Colon (tissue), 2 donors: ENCODE data around the gene PTPN14.
"Not testable (repeated sequence)": the region's sequence is repeated elsewhere in the genome, so short reads cannot be mapped to it uniquely, and the experiment has no call there.

Experiments
- FAIRE-seq: peaks from 2 replicates; lab custom pipeline; 2012; peaks lifted over from hg19 to GRCh38; lab: Jason Lieb, UNC
- donor health status: control.
- donor health status: control.

Gene PTPN14

DNA sequence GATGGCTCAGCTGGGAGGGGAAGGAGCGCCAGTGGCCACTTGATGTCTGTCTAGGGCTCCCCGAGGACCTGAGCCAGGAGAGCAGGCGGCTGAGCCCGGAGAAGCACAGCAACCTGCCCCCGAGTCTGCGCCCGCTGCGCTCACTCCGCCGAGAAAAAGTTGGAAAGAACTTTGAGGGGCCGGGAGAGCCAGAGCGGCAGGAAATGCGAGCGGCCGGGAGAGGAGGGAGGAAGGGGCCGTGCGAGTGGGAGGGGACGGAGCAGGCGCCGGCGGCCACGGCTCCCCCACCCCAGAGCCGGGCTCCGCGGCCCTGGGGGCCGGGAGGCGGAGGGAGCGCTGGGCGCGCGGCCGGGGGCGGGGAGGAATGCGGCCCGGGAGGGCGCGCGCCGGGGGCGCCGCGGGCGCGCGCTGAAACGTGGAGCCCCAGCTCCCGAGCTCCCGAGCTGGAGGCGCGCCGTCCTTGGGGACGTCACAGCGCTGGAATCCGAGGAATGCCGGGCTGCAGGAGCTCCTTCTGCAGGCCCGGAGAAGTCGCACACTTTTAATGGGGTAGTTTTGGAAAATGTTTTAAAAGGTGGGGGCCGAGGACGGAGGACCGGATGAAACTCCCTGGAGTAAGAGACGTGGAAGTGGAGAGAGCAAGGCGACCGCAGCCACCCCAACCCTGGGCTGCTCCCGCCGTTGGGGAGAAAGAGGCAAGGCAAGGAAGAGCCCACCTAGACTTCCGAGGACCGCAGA, at the start of gene PTPN14:
TSS of gene PTPN14 (minus strand) at position 167 of the 738 bp plus-strand sequence. CDS start 86,799 bp downstream, outside the sequence.
- FAIRE-seq: no peak

DNA sequence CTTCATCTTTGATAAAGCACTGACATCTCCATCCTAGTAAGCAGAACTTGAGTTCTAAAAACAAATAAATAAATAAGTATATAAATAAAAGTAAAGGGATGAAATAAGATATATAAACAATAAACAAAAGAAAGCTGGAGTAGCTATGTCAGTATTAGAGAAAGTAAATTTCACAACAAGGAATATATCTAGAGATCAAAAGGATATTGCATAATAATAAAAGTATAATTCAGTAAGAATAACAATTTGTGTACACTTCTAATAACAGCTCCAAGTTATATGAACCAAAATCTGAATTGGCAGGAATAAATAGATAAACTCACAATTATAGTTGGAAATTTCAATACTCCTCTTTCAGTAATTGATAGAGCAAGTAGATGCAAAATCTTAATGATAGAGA, 41.8 kb upstream of the PTPN14 start:
- no peak for FAIRE-seq

DNA sequence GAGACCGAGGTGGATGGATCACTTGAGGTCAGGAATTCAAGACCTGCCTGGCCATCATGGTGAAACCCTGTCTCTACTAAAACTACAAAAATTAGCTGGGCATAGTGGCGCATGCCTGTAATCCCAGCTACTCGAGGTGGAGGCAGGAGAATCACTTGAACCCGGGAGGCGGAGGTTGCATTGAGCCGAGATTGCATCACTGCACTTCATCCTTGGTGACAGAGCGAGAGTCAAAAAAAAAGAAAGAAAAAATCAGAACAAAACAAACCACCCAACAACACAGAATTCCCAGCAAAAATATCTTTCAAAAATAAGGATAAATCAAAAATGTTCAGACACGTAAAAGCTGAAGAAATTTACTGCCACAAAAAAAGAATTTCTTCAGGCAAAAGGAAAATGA, 40.5 kb upstream of the PTPN14 start:
- not testable (repeated sequence) for FAIRE-seq

DNA sequence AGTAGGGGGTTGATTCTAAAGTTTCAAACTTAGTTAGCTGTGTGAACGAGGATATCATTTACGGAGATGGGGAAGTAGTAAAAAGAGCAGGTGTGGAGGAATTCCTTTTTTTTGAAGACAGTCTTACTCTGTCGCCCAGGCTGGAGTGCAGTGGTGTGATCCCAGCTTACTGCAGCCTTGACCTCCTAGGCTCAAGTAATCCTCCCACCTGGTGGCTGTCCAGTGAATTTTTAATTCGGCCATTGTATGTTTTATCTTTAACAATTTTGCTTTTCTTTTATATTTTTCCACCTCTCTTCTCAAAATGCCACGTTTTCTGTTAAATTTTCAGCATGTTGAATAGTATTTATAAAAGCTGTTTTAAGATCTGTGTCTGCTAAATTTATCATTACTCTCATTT, 39.3 kb upstream of the PTPN14 start:
- FAIRE-seq: no peak

DNA sequence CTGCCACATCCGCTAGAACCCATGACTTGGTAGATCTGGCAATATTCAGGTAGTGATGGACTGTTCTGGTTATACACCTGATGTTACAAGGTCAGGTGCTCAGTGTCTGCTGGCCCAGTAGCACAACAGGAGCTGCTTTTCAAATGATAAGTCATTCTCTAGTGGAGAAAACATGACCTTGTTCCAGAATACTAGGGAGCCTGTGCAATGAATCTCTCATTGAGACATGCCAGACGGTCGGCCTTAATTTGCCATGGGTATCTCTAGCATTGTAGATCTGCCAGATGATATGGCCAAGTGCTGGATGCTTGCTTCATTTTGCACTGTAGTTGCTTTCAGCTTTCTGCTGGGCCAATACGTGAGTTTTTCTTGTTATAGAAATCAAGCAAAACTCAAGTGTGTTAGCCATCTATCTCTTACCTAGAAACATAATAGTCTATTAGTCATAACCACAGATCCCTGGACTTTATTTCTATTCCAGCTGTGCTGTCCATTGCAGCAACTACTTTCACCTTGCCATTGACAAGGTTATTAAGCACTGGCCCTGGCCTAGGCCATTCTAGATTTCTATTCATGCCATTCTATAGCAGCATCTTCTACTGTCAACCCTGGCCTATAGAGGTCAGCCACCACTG, 37.7 kb upstream of the PTPN14 start:
- no peak for FAIRE-seq

DNA sequence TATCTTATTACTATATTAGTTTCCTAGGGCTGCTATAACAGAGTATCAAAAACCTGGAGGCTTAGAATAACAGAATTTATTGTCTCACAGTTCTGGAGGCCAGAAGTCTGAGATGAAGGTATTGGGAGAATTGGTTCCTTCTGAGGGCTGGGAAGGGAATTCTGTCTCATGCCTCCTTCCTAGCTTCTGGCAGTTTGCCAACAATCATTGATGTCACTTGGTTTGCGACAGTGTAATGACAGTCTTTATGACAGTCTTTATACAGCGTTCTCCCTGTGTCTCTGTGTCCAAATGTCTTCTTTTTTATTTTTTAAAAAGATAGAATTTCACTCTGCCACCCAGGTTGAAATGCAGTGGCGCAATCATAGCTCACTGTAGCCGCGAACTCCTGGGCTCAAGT, 35.8 kb upstream of the PTPN14 start:
- no peak for FAIRE-seq

DNA sequence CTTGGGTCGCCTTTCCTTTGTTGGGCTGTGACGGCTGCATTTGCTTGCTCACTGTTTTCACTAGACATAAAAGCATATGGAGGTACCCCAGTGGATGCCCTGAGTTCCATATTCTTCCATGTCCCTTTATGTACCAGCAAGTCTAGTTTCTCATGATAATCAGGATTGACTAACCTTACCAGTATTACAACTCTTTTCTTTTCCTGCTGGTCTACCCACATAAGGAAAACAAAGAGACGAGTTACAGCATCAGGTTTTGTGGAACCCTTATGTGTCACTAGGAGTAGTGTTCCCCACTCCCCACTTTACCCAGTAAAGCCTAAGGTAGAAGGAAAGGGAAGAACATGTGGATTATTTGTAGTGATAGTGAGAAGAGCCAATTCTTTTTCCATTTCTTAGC, 35.2 kb upstream of the PTPN14 start:
- no peak for FAIRE-seq

DNA sequence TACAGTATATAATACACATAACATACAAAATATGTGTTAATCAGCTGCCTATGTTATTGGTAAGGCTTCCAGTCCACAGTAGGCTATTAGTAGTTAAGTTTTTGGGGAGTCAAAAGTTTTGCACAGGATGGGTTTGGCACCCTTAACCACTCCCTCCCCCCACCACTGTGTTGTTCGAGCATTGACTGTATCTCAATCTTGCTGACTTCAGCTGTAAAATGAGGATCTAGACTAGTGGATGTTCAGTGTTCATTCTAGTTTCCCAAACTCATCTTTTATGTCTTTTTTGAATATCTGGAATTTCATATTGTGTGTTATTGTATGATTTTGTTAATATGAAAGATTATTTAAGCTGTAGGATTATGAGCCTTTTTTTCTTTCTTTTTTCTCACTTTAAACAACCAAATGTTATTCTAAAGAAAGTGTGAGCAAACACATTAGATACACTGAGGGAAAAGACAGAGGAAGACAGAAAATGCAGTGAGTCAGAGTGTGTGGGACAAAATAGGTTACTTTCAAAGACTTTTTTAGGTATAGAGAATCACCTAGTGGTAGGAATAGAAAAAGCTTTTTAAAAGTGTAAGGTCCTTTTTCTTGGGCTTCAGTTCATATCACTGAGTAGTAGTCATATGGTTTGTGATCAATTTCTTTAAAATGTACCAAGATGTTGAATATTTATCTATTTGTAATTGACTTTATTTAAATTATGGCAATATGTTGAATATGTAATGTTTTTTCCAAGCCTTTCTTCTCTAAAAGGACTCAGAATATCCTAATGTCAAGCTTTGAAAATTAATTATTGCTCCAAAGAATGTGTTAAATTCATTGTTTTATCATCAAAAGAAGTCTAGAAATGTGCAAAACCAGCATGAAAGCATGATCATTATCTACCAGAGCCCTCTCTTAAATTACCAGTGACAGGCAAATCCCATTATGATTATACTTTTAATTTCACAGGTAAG, 33.7 kb upstream of the PTPN14 start:
- FAIRE-seq: no peak

DNA sequence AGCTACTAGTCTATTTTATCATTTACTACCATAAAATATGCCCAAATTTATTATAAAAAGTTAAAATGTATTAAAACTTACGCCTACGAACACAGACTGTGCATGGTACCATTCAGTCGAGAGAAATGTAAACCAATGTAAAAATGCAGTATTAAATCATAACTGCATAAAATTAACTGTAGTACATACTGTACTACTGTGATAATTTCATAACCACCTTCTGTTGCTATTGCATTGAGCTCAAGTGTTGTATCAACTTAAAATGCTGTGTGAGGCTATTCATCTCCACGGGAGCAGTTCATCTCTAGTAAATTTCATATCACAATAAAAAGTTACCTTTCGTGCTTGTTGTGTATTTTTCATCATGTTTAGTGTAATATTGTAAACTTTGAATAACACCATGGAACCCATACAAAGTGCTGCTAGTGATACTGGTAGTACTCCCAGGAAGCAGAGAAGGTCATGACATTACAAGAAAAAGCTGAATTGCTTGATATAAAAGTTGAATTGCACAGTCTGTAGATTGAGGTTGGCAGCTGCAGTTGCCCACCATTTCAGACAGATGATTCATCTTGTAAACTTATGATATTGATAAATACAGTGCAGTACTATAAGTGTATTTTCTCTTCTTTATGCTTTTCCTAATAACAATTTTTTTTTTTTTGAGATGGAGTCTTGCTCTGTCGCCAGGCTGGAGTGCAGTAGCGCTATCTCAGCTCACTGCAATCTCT, 32.6 kb upstream of the PTPN14 start:
- no peak for FAIRE-seq

DNA sequence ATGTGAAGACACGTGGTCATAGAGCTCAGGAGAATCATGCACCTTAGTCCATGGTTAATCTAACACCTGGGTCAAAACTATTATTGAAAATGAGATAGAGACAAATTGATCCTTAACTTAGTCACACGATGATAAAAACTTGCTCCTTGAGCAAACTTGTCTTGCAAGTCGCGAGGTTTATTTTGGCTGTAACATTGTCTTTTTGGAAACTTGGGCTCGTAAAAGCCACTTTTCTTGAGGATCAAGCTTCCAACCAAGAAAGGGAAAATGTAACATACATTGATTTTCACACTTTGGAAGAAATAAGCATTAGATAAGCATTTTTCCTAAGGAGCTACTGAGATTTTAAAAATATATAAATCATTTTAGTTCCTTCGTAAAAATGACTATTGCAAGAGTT, 31.7 kb upstream of the PTPN14 start:
- FAIRE-seq: no peak

DNA sequence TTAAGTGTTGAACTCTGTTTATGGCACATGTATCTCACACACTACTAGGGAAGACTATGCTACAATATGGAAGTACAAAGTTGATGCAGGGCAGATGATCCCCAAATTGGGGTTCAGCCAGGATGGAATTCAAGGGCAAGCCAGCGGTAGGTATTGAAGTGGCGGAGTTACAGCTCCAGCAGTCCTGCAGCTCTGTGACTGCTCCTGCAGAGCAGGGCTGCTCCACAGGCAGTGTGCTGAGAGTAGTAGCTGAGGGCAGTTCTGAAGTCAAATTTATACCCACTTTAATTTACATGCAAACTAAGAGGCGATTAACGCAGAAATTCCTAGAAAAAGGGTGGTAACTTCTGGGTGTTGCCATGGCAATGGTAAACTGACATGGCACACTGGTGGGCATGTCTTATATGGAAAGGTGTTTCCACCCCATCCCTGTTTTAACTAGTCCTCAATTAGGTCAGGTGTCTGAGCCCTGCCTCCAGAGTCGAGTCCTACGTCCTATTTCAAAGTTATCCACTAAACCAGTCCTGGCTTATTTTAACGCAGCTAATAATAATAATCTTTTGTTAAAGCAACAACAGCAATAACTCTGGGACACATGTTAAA, 31.0 kb upstream of the PTPN14 start:
- FAIRE-seq: no peak

DNA sequence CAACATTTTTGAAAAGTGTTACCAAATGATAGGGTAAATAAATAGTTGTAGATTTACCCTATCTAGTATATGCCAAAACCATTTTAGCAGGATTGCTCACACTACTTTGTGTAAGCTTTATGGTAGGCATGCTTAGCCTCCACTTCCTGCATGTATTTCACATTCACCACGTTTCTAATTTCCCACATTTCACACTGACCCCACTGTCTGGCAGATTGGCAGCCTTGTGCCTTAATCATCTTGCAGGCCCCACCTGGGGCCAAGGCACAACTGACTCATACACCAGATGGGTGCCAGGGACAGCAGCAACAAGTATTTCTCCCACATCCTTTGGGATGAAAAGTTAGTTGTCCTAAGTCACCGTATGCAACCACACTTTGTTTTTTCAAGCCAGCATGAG, 30.4 kb upstream of the PTPN14 start:
- no peak for FAIRE-seq

DNA sequence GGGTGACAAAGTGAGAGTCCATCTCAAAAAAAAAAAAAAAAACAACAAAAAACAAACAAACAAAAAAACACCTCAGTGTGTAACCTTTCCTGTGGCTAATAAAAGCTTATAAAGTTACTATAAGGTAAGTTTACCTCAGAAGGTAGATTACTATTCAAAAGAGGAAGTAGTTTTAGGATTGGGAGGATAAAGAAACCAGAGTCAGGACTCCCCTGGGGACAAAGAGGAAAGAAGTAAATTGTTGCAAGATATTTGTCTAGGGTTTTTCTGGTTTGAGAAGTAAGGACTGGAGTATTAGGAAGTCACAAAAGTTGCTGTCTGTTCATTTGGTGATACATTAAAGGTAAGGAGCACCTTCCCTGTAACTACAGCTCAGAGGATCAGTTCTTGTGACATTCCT, 27.8 kb upstream of the PTPN14 start:
- no peak for FAIRE-seq

DNA sequence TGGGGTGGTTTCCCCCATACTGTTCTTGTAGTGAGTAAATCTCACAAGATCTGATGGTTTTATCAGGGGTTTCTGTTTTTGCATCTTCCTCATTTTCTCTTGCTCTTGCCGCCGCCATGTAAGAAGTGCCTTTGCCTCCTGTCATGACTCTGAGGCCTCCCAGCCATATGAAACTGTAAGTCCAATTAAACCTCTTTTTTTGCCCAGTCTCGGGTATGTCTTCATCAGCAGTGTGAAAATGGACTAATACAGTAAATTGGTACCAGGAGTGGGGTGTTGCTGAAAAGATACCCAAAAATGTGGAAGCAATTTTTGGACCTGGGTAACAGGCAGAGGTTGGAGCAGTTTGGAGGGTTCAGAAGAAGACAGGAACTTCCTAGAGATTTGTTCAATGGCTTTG, 24.7 kb upstream of the PTPN14 start:
- not testable (repeated sequence) for FAIRE-seq

DNA sequence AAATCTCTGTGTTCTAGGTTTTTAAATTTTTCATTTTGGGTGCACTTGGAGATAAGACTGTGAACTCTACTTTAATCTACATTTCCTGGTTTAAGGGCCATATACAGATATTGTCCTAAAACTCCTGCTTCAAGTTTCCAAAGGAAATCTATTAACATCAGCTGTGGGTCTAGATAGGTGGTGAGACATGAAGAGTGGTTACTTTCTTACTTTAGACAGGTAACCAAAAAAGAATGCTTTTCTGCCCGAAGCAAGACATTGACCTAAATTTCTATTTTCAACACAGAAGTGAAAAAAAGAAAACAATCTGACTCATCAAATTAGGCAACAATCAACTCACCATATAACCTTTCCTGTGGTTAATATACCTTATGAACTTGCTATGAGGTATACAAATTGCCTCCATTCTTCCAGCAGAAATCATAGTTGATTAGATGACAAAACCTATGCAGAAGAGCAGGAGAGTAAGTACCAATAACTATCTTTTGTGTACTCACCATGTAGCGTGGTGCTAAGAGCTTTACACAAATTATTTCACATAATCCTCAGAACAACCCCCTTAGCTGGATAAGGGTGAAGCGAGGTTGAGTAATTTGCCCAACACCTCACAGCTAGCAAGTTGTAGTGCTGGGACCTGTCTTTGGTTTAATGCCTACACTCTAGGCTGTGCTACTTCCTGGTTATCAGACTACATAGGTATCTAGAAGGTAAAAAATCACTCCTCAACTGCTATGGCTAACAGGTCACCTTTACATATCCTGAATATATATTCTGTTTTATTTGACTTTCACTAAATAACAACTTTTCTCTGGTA, 23.4 kb upstream of the PTPN14 start:
- FAIRE-seq: no peak

DNA sequence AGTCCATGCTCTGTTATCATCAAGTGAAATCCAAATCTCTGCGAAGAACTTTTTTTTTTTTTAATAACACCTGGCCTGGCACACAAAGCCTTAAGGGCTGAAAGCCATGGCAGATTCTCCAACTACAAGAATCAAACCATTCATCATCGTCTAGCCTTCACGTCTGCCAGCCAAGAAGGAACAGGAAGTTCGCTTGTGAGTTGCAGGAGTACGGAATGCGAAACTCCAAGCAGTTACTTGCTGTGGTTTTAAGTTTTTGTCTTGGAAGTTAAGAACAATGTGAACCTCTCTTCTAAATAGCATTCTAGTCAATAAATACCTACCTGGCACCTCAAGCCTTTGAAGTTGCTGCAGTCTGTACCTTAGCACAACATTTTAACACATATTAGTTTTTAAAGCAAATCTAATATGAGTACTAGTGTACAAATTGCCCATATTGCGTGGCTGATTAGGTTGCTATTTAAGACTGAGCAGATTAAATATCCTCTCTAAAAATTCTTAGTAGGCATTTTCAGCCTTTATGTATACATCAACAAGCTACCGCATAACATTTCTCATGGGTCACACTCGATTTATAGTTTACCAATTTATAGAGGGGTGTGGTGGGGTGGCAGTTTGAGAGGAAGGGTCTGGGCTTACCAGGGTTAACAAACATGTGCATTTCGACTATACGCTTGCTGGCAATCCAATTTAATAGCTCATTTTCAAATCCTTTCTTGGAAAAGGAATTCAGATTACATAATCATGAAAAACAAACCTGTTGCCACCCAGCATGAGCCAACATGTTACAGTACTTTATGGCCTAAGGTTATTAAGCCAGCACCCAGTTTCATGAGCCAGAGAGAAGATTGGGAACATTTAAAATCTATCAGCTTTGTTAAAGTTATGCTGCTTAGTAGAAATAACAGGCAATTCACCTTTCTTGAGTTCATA, 22.2 kb upstream of the PTPN14 start:
- no peak for FAIRE-seq

DNA sequence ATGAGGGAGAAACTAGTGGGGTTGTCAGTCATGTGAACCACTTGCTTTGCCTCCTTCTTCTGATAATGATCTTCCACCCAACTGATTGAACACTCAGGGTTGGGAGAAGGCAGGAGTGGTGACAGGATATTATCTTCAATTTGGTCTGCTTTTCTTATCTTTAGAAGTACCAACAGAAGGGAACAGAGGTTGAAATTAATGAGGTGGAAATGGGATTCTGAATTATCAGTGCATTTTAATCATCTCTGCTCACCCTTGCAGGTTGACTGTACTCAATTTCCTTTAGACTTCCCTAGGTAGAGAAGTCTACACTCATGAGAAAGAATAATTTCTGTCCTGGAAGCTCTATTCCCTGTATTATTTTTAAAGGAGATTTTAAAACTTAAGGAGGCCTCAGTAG, 19.9 kb upstream of the PTPN14 start:
- FAIRE-seq: no peak

DNA sequence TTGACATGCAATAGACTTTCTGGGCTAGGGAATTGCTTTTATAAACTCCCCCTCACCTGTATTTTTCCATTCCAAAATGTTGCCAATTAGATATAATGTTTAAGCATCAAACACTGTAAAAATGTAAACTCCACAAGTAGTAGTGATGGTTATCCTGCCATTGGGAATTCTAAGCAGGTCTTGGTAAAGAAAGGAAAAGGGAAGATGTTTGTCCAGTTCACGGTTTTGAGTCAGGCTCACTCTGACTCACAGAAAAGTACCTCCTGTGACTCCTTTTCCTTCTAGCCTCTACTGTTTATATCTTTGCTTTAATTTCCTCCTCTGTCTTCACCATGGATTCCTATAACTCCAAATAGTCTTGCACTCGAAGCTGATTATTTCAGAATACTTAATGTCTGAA, 19.0 kb upstream of the PTPN14 start:
- FAIRE-seq: no peak

DNA sequence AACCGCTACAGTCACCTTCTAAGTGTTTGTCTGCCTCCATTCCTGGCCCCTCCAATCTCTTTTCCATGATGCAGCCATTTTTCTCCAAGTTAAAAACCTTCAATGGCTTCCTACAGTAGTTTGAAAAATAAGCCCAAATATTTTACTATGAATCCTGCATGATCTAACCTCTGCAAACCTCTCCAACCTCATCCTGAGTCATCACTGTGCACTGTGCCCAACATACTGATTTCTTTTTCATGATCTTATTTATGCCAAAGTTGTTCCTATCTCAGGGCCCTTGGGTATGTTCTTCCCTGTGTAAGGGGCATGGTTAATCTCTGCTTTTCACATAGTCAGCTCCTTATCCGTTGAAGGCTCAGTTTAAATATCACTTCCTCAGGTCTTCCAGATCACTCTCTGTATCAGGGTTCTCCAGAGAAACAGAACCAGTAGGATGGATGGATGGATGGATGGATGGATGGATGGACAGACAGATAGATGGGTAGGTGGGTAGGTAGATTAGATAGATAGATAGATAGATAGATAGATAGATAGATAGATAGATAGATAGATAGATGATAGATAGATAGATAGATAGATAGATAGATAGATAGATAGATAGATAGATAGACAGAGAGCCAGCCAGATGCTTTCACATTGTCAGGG, 18.1 kb upstream of the PTPN14 start:
- FAIRE-seq: no peak
